ENCODE measurements around the gene BAAT.

BAAT gene

DNA sequence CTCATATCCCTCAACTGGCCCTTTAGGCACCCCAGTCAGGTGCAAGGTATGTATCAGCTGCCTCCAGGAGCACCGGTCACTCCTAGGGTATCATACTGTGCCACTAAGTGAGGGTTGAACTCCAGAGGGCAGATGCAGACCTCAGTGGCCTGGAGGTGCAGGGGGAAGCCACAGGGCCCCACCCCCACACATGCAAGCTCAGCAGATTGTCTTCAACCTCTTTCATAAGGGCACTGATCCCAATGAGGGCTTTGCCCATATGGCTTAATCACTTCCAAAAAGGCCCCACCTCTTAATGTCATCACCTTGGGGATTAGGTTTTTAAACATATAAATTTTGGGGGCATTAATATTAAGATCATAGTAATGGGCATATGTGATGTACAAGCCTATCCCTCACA lies 28.2 kb downstream of the BAAT start:
- Histone ChIP-seq H3K9me3 (ENCODE audit: control insufficient read depth in 1 of 2, low read length in 2 of 2) (no peaks in the 10 kb centered on the region), H3K4me1 (ENCODE audit: control insufficient read depth in 1 of 2, insufficient read depth in 2 of 2, low read length in 2 of 2) (no peaks in the 10 kb centered on the region), H3K4me3 (ENCODE audit: low read depth in 1 of 2, low read length in 2 of 2) (no peak overlapping the region), H3K36me3 (ENCODE audit: control insufficient read depth in 1 of 2, insufficient read depth in 2 of 2, low read length in 2 of 2) (no peaks in the 10 kb centered on the region), H3K27ac (ENCODE audit: low read length) (no peak overlapping the region), H3K27me3 (ENCODE audit: low read depth, low read length) (no peaks in the 10 kb centered on the region)

DNA sequence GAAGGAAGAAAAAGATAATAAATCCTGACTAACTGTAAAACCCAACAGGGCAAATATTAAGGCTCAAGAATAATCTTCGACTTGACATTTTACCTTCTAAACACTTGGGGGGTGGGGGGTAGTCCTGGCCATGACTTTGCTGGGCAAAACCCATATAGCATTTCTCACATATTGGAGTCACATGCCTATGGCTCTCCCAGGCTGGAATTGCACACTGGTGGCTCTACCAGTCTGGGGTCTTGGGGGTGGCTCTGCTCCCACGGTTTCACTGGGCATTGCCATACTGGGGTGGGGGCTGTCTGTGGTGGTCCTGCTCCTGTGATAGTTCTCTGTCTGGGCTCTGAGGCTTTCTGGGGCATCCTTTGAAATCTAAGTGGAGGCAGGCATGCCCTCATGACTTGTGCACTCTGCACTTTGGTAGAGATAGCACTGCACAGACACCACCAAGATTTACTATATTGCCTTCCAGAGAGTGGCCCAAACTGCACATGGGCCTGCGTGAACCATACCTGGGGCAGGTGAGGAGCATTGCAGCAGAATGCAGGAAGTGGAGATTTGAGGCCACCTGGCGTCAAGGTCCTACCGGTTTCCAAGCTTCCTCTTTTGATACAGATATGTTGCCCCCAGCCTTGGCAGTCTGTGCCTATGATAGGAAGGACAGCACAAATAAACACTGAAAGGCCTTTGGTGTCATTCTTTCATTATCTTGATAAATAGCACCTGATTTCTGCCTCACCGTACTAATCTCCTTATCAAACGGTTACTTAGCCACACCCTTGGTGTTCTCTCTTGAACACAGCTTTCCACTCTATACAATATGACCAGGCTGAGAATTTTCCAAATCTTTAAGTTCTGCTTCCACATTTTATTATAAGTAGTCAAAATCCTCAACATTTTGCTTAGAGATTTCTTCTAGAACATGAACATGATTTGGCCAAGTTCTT lies 29.8 kb downstream of the BAAT start:
- H3K27me3 ChIP-seq (ENCODE audit: low read depth, low read length) = no peaks in the 10 kb centered on the region
- H3K36me3 ChIP-seq (ENCODE audit: control insufficient read depth in 1 of 2, insufficient read depth in 2 of 2, low read length in 2 of 2) = no peaks in the 10 kb centered on the region
- no peak overlapping the region for H3K27ac ChIP-seq (ENCODE audit: low read length)
- H3K4me1 ChIP-seq (ENCODE audit: control insufficient read depth in 1 of 2, insufficient read depth in 2 of 2, low read length in 2 of 2) = no peaks in the 10 kb centered on the region
- no peaks in the 10 kb centered on the region for H3K9me3 ChIP-seq (ENCODE audit: control insufficient read depth in 1 of 2, low read length in 2 of 2)
- no peak overlapping the region for H3K4me3 ChIP-seq (ENCODE audit: low read depth in 1 of 2, low read length in 2 of 2)

DNA sequence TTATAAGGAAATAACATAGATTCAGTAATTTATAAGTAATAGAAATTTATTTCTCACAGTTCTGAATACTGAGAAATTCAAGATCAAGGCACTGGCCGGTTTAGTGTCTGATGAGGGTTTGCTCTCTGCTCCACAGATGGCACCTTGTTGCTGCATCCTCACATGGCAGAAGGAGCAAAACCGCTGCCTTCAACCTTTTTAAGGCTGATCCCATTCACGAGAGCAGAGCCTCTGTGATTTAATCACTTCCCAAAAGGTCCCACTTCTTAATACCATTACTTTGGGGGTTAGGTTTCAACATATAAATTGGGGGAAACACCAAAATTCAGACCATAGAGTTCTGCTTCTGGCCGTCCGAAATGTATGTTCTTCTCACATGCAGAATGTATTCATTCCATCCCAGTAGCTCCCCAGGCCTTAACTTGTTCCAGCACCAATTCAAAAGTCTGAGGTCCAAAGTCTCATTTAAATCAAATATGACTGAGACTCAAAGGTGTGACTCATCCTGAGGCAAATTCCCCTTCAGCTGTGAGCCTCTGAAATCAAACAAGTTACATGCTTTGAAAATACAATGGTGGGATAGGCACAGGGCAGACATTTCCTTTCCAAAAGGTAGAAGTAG lies 30.6 kb downstream of the BAAT start:
- H3K27me3 ChIP-seq (ENCODE audit: low read depth, low read length) = no peaks in the 10 kb centered on the region
- H3K27ac ChIP-seq (ENCODE audit: low read length) = no peak overlapping the region
- H3K4me3 ChIP-seq (ENCODE audit: low read depth in 1 of 2, low read length in 2 of 2) = no peak overlapping the region
- H3K4me1 ChIP-seq (ENCODE audit: control insufficient read depth in 1 of 2, insufficient read depth in 2 of 2, low read length in 2 of 2) = no peaks in the 10 kb centered on the region
- no peaks in the 10 kb centered on the region for H3K9me3 ChIP-seq (ENCODE audit: control insufficient read depth in 1 of 2, low read length in 2 of 2)
- no peaks in the 10 kb centered on the region for H3K36me3 ChIP-seq (ENCODE audit: control insufficient read depth in 1 of 2, insufficient read depth in 2 of 2, low read length in 2 of 2)

GRCh38 chr9:101353683-101354082 lies 31.1 kb downstream of the BAAT start:
- Histone ChIP-seq H3K36me3 (ENCODE audit: control insufficient read depth in 1 of 2, insufficient read depth in 2 of 2, low read length in 2 of 2) (no peaks in the 10 kb centered on the region), H3K27ac (ENCODE audit: low read length) (no peak overlapping the region), H3K4me1 (ENCODE audit: control insufficient read depth in 1 of 2, insufficient read depth in 2 of 2, low read length in 2 of 2) (no peaks in the 10 kb centered on the region), H3K9me3 (ENCODE audit: control insufficient read depth in 1 of 2, low read length in 2 of 2) (no peaks in the 10 kb centered on the region), H3K27me3 (ENCODE audit: low read depth, low read length) (no peaks in the 10 kb centered on the region), H3K4me3 (ENCODE audit: low read depth in 1 of 2, low read length in 2 of 2) (no peak overlapping the region)

GRCh38 chr9:101352892-101353463 lies 31.8 kb downstream of the BAAT start:
- no peak overlapping the region for H3K4me3 ChIP-seq (ENCODE audit: low read depth in 1 of 2, low read length in 2 of 2)
- no peaks in the 10 kb centered on the region for H3K27me3 ChIP-seq (ENCODE audit: low read depth, low read length)
- no peak overlapping the region for H3K27ac ChIP-seq (ENCODE audit: low read length)
- no peaks in the 10 kb centered on the region for H3K36me3 ChIP-seq (ENCODE audit: control insufficient read depth in 1 of 2, insufficient read depth in 2 of 2, low read length in 2 of 2)
- H3K4me1 ChIP-seq (ENCODE audit: control insufficient read depth in 1 of 2, insufficient read depth in 2 of 2, low read length in 2 of 2) = no peaks in the 10 kb centered on the region
- no peaks in the 10 kb centered on the region for H3K9me3 ChIP-seq (ENCODE audit: control insufficient read depth in 1 of 2, low read length in 2 of 2)

GRCh38 chr9:101350285-101350684 lies 34.5 kb downstream of the BAAT start:
- Histone ChIP-seq H3K4me3 (ENCODE audit: low read depth in 1 of 2, low read length in 2 of 2) (no peak overlapping the region), H3K27me3 (ENCODE audit: low read depth, low read length) (no peaks in the 10 kb centered on the region), H3K9me3 (ENCODE audit: control insufficient read depth in 1 of 2, low read length in 2 of 2) (no peaks in the 10 kb centered on the region), H3K36me3 (ENCODE audit: control insufficient read depth in 1 of 2, insufficient read depth in 2 of 2, low read length in 2 of 2) (no peaks in the 10 kb centered on the region), H3K4me1 (ENCODE audit: control insufficient read depth in 1 of 2, insufficient read depth in 2 of 2, low read length in 2 of 2) (no peaks in the 10 kb centered on the region), H3K27ac (ENCODE audit: low read length) (no peak overlapping the region)

GRCh38 chr9:101342595-101342994 lies 42.2 kb downstream of the BAAT start:
- no peaks in the 10 kb centered on the region for H3K36me3 ChIP-seq (ENCODE audit: control insufficient read depth in 1 of 2, insufficient read depth in 2 of 2, low read length in 2 of 2)
- H3K4me1 ChIP-seq (ENCODE audit: control insufficient read depth in 1 of 2, insufficient read depth in 2 of 2, low read length in 2 of 2) = no peaks in the 10 kb centered on the region
- no peaks in the 10 kb centered on the region for H3K27me3 ChIP-seq (ENCODE audit: low read depth, low read length)
- no peak overlapping the region for H3K27ac ChIP-seq (ENCODE audit: low read length)
- no peak overlapping the region for H3K4me3 ChIP-seq (ENCODE audit: low read depth in 1 of 2, low read length in 2 of 2)
- no peaks in the 10 kb centered on the region for H3K9me3 ChIP-seq (ENCODE audit: control insufficient read depth in 1 of 2, low read length in 2 of 2)

DNA sequence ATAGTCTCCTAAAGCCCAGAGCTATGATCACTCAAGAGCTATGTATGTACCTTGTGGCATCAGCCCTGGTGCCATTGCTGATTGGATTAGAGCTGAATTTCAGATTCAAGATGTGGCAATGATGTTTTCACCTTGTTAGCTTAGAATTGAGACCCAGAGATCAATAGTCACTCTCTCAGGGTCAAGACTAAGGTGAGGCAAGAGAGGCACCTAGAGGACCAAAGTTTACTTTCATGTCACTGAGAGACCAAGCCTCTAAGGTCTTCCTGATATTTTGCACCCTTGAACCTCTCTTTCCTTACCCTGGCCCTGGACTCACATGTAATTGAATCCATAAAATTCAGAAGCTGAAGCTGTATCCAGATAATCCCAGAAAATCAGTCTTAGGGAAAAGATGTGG lies 42.8 kb downstream of the BAAT start:
- no peaks in the 10 kb centered on the region for H3K27me3 ChIP-seq (ENCODE audit: low read depth, low read length)
- no peaks in the 10 kb centered on the region for H3K4me1 ChIP-seq (ENCODE audit: control insufficient read depth in 1 of 2, insufficient read depth in 2 of 2, low read length in 2 of 2)
- H3K9me3 ChIP-seq (ENCODE audit: control insufficient read depth in 1 of 2, low read length in 2 of 2) = no peaks in the 10 kb centered on the region
- H3K4me3 ChIP-seq (ENCODE audit: low read depth in 1 of 2, low read length in 2 of 2) = no peak overlapping the region
- H3K27ac ChIP-seq (ENCODE audit: low read length) = no peak overlapping the region
- H3K36me3 ChIP-seq (ENCODE audit: control insufficient read depth in 1 of 2, insufficient read depth in 2 of 2, low read length in 2 of 2) = no peaks in the 10 kb centered on the region

- no peaks in the 10 kb centered on the region for H3K9me3 ChIP-seq (ENCODE audit: control insufficient read depth in 1 of 2, low read length in 2 of 2)
- H3K27me3 ChIP-seq (ENCODE audit: low read depth, low read length) = no peaks in the 10 kb centered on the region
- H3K36me3 ChIP-seq (ENCODE audit: control insufficient read depth in 1 of 2, insufficient read depth in 2 of 2, low read length in 2 of 2) = no peaks in the 10 kb centered on the region
- H3K4me3 ChIP-seq (ENCODE audit: low read depth in 1 of 2, low read length in 2 of 2) = no peak overlapping the region
- no peak overlapping the region for H3K27ac ChIP-seq (ENCODE audit: low read length)
- no peaks in the 10 kb centered on the region for H3K4me1 ChIP-seq (ENCODE audit: control insufficient read depth in 1 of 2, insufficient read depth in 2 of 2, low read length in 2 of 2)
Measured at GRCh38 chr9:101337237-101337636, 47.6 kb downstream of the BAAT start.

DNA sequence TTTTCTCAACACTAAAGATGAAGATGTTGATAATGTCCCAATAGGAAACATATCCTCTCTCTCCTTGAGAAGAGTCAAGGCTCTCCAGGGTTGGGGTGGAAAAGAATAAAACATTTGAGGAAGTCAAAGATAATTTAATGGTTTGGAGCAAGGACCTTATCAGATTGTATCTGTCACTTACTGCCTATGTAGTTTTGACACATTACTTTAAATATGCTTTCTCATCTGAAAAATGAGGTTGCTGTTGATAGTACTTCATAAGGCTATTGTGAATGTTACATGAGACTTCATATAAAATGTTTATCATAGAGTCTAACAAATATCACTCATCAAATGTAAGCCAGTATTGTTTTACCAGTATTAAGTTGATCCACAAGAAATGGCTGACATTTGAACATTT lies 48.7 kb downstream of the BAAT start:
- Histone ChIP-seq H3K27ac (ENCODE audit: low read length) (no peak overlapping the region), H3K27me3 (ENCODE audit: low read depth, low read length) (no peaks in the 10 kb centered on the region), H3K36me3 (ENCODE audit: control insufficient read depth in 1 of 2, insufficient read depth in 2 of 2, low read length in 2 of 2) (no peaks in the 10 kb centered on the region), H3K4me3 (ENCODE audit: low read depth in 1 of 2, low read length in 2 of 2) (no peak overlapping the region), H3K4me1 (ENCODE audit: control insufficient read depth in 1 of 2, insufficient read depth in 2 of 2, low read length in 2 of 2) (no peaks in the 10 kb centered on the region), H3K9me3 (ENCODE audit: control insufficient read depth in 1 of 2, low read length in 2 of 2) (no peaks in the 10 kb centered on the region)

DNA sequence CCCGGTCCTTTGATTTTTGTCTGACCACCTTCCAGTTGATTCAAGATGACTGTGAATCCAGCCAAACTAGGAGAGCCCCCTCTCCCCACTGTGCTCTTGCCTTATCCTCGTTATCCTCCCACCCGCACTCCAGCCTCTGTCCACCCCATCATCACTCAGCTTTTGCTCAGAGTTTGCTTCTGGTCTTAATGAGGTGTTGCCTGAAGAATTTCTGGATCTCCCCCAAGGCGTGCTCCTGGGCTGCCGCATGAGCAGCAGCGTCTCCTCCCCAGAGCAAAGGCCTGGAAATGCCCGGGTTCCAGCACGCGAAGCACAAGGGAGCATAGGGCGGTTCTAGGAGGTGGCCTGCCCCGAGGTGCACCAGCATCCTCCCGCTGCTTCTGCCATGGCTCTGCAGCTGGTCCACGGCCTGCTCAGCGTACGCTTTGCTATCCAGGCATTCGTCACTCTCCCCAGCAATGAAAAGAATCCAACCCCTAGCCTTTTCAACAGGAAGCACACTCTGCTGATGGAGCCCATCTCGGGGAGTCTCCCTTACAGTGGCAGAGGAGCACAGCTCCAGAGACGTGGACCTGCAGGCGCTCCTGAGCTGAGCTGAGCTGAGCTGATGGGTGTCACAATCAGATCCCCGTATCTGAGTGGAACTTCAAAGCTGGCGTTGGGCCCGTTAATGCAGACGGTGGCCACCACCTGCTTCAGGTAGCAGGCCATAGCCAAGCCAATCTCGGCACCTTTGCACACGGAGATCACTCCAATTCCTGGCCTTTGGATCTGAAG lies 50.7 kb downstream of the BAAT start:
- H3K36me3 ChIP-seq (ENCODE audit: control insufficient read depth in 1 of 2, insufficient read depth in 2 of 2, low read length in 2 of 2) = no peaks in the 10 kb centered on the region

More for the DNA sequence above, 50.7 kb downstream of the BAAT start:
- Histone ChIP-seq H3K9me3 (ENCODE audit: control insufficient read depth in 1 of 2, low read length in 2 of 2) (no peaks in the 10 kb centered on the region), H3K4me1 (ENCODE audit: control insufficient read depth in 1 of 2, insufficient read depth in 2 of 2, low read length in 2 of 2) (no peaks in the 10 kb centered on the region), H3K27ac (ENCODE audit: low read length) (no peak overlapping the region), H3K4me3 (ENCODE audit: low read depth in 1 of 2, low read length in 2 of 2) (no peak overlapping the region), H3K27me3 (ENCODE audit: low read depth, low read length) (no peaks in the 10 kb centered on the region)

All from muscle layer of duodenum (tissue), 2 donors.